Caco-2 (cell line): ENCODE results near the gene KLHL18. TPM values are rescaled to one million over a fixed set of nuclear protein-coding genes. Genes with fewer than 3 reads are reported as not detected.
"Not testable (repeated sequence)": the region's sequence is repeated elsewhere in the genome, so short reads cannot be mapped to it uniquely, and the experiment has no call there.

Experiments used
- BruUV-seq: library from RNA; stranded (reverse); fragments of 400-500 nt; replicated peaks from 2 replicates; lab custom pipeline; 2021; lab: Mats Ljungman, UMichigan
- CTCF ChIA-PET: fragments of 300-600 bp; sonication (Branson Sonifier 250); formaldehyde crosslinking; loops from one replicate; lab custom pipeline; 2022; ENCODE audit warnings: antibody characterized with exemption; lab: Charles Lee
- POLR2A ChIA-PET: fragments of 300-600 bp; sonication (Branson Sonifier 250); formaldehyde crosslinking; loops from one replicate; lab custom pipeline; 2022; ENCODE audit warnings: antibody characterized with exemption; lab: Charles Lee
- DNase-seq, 2 experiments: peaks; one replicate each; pipeline versions ENCODE4 v3.0.0 to v3.0.0-alpha.2; 2020 to 2022
- H3K27me3 ChIP-seq: replicated peaks from 2 replicates; pipeline ENCODE4 v1.6.0; 2011; ENCODE audit warnings: low read length; ENCODE audit not compliant: control insufficient read depth, insufficient read depth
- H3K36me3 ChIP-seq: 2 replicates; pipeline ENCODE4 v1.5.1; 2011; ENCODE audit warnings: low read length; ENCODE audit not compliant: control insufficient read depth, insufficient read depth
- H3K4me1 ChIP-seq: fragments of 250-450 bp; sonication (Bioruptor Pico); 2 replicates; pipeline ENCODE4 v1.5.1; 2020; ENCODE audit warnings: mild to moderate bottlenecking
- H3K4me3 ChIP-seq: 2 replicates; pipeline ENCODE4 v1.5.1; 2011; ENCODE audit warnings: low read depth, mild to moderate bottlenecking, control low read depth, low read length
- H3K9me3 ChIP-seq: fragments of 250-450 bp; sonication (Bioruptor Pico); 2 replicates; pipeline ENCODE4 v1.5.1; 2020; ENCODE audit warnings: mild to moderate bottlenecking, moderate library complexity
- H3K27ac Mint-ChIP-seq: one replicate; pipeline ENCODE4 v1.8.0; 2022; ENCODE audit warnings: mixed read lengths; ENCODE audit not compliant: unreplicated experiment
- H3K27me3 Mint-ChIP-seq: one replicate; pipeline ENCODE4 v1.8.0; 2022; ENCODE audit warnings: mixed read lengths; ENCODE audit not compliant: insufficient read depth, unreplicated experiment
- H3K36me3 Mint-ChIP-seq: one replicate; pipeline ENCODE4 v1.8.0; 2022; ENCODE audit warnings: mild to moderate bottlenecking, mixed read lengths; ENCODE audit not compliant: insufficient read depth, unreplicated experiment
- H3K4me1 Mint-ChIP-seq: one replicate; pipeline ENCODE4 v1.8.0; 2022; ENCODE audit warnings: low read depth, mixed read lengths; ENCODE audit not compliant: unreplicated experiment
- H3K4me3 Mint-ChIP-seq: one replicate; pipeline ENCODE4 v1.8.0; 2022; ENCODE audit warnings: mild to moderate bottlenecking, moderate library complexity, mixed read lengths; ENCODE audit not compliant: unreplicated experiment
- H3K9me3 Mint-ChIP-seq: one replicate; pipeline ENCODE4 v1.8.0; 2022; ENCODE audit warnings: mixed read lengths; ENCODE audit not compliant: unreplicated experiment
- intact Hi-C: fragments of 100-400 bp; cut with micrococcal nuclease; formaldehyde crosslinking; loops from one replicate; pipeline ENCODE4 v1.10.0; 2022; ENCODE audit not compliant: unreplicated experiment
- total RNA-seq: library from RNA; stranded (reverse); gene quantifications from 2 replicates; pipeline ENCODE4 v1.2.3, GENCODE V29; 2022
- TF ChIP-seq, protein P1 (sequence below), 2 experiments: fragments of 200-600 bp in 1 of 2; IDR thresholded peaks; 1 replicate in 1 of 2; 2 replicates in 1 of 2; pipeline versions ENCODE4 v1.5.1 to v1.8.0; 2011 to 2022; ENCODE audit warnings: antibody characterized with exemption in 1 of 2, control low read depth in 1 of 2, inconsistent platforms in 1 of 2, low read depth in 1 of 2, low read length in 1 of 2, mild to moderate bottlenecking in 1 of 2, moderate library complexity in 1 of 2; ENCODE audit not compliant: insufficient read depth in 1 of 2, severe bottlenecking in 1 of 2, unreplicated experiment in 1 of 2

The KLHL18 gene
- total RNA-seq, 1 experiment from 2014 or later, result 29.5 TPM

DNA sequence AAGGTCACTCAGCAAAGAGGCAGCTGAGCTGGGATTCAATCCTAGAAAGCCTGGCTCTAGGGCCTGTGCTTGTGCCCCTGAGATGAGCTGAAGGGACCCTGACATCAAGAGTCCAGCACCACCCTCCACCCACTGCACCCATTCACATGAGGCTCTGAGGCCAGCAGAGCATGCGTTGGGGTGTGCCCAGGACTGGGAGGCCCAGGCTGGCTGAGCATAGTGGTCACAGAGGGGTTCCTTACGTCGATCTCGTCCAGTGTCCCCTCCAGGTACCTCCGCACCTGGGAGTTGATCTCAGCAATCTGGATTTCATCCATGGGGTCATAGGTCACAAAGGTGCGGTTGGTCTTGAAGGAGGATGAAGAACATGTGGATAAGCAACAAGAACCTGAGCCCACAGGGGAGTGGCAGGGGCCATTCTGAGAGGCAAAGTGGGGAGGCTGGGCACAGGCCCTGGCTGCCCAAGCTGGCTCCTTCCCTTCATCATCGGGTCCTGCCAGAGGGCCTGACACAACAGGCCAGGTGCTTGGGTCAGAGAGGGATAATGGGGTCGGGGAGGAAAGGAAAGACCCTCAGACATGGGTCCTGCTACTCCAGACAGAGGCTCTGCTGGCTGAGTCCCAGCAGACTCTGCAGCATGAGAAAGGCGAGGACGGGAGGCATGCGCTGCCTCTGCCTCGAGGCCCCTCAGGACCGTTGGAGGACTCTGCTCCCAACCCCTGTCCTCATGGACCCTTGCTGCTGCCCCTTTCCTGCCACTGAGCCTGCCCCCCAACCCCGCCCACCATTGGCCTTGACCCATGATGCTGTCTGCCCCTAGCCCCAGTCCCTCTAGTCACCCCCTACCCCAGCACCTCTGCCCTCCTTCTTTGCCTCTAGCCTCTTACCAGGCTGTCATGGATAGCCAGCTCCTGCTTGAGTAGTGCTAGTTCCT is 35.3 kb upstream of the KLHL18 start:
- CTCF ChIA-PET, result no interaction called here
- intact Hi-C loops, result no loop called here
- no peaks in the 10 kb centered on the region for H3K4me1 ChIP-seq
- DNase-seq, result no peak
- POLR2A ChIA-PET, result no interaction called here
- H3K36me3 ChIP-seq, result no peaks in the 10 kb centered on the region
- no peaks in the 10 kb centered on the region for H3K36me3 Mint-ChIP-seq
- H3K4me3 ChIP-seq, result no peak overlapping the region
- TF ChIP-seq, protein P1, sequence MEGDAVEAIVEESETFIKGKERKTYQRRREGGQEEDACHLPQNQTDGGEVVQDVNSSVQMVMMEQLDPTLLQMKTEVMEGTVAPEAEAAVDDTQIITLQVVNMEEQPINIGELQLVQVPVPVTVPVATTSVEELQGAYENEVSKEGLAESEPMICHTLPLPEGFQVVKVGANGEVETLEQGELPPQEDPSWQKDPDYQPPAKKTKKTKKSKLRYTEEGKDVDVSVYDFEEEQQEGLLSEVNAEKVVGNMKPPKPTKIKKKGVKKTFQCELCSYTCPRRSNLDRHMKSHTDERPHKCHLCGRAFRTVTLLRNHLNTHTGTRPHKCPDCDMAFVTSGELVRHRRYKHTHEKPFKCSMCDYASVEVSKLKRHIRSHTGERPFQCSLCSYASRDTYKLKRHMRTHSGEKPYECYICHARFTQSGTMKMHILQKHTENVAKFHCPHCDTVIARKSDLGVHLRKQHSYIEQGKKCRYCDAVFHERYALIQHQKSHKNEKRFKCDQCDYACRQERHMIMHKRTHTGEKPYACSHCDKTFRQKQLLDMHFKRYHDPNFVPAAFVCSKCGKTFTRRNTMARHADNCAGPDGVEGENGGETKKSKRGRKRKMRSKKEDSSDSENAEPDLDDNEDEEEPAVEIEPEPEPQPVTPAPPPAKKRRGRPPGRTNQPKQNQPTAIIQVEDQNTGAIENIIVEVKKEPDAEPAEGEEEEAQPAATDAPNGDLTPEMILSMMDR (IDR thresholded peaks at IDR 0.05; ENCODE audit: insufficient read depth in 1 of 2, low read depth in 1 of 2, low read length in 1 of 2, severe bottlenecking in 1 of 2, unreplicated experiment in 1 of 2), result no peak
- no peak overlapping the region for H3K27ac Mint-ChIP-seq
- H3K27me3 ChIP-seq, result no peaks in the 10 kb centered on the region
- no peaks in the 10 kb centered on the region for H3K27me3 Mint-ChIP-seq
- no TSS peak for BruUV-seq
- H3K9me3 Mint-ChIP-seq, result no peaks in the 10 kb centered on the region
- H3K4me1 Mint-ChIP-seq, result no peaks in the 10 kb centered on the region
- no peaks in the 10 kb centered on the region for H3K9me3 ChIP-seq
- H3K4me3 Mint-ChIP-seq, result no peak overlapping the region

DNA sequence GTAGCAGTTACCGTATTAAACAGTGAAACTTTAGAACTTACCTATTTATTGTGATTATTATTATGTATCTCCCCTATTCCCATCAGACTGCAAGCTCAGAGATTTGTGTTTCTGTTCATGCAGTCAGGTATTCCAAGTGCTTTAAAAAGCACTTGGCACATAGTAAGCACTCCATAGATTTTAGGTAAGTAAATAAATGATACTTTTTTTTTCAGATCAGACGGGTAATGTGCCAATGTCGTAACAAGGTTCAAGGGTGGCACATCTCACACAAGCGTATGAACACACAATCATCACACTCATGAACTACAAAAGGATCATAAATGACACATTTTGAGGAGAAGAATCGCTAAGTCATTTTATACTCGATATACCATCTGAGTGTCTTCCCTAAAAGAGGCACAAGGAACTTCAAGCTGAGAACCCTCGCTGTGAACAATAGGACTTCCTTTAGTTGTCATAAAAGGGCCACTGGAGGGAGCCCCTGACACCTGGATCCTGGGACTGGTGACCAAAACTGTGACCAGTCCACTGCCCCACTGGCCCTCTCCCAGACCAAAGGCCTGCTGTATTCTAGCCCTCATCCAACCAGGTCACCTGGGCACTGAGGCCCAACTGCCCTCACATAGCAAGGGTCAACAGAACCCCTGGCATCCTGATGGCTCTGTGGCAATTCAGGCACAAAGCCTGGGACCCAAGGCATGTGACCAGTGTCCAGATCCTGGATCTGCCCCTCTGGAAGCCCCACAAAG is 32.3 kb upstream of the KLHL18 start:
- no peak overlapping the region for H3K4me3 Mint-ChIP-seq
- Histone ChIP-seq H3K36me3 (no peaks in the 10 kb centered on the region), H3K4me3 (no peak overlapping the region), H3K9me3 (no peaks in the 10 kb centered on the region), H3K27me3 (no peaks in the 10 kb centered on the region), H3K4me1 (no peaks in the 10 kb centered on the region)
- H3K27ac Mint-ChIP-seq, result no peak overlapping the region
- no peaks in the 10 kb centered on the region for H3K27me3 Mint-ChIP-seq
- peak; percentile 62 for DNase-seq
- no peaks in the 10 kb centered on the region for H3K9me3 Mint-ChIP-seq
- ChIA-PET CTCF (interaction anchor here (0.9 to 1.8 kb wide), 4 partner anchors 11 to 130 kb away, joined by 3 to 11 read pairs (median 5); partner anchors contain the start of gene PTPN23), POLR2A (no interaction called here)
- TF ChIP-seq, protein P1 (IDR thresholded peaks at IDR 0.05; ENCODE audit: insufficient read depth in 1 of 2, low read depth in 1 of 2, low read length in 1 of 2, severe bottlenecking in 1 of 2, unreplicated experiment in 1 of 2), result peak; percentile 52 to 56
- no peaks in the 10 kb centered on the region for H3K36me3 Mint-ChIP-seq
- no TSS peak for BruUV-seq
- intact Hi-C loops, result loop anchor here (1.0 to 2.0 kb wide), 3 partner anchors 32 to 120 kb away; partner anchors contain the start of genes KIF9 and KLHL18
- H3K4me1 Mint-ChIP-seq, result no peaks in the 10 kb centered on the region

DNA sequence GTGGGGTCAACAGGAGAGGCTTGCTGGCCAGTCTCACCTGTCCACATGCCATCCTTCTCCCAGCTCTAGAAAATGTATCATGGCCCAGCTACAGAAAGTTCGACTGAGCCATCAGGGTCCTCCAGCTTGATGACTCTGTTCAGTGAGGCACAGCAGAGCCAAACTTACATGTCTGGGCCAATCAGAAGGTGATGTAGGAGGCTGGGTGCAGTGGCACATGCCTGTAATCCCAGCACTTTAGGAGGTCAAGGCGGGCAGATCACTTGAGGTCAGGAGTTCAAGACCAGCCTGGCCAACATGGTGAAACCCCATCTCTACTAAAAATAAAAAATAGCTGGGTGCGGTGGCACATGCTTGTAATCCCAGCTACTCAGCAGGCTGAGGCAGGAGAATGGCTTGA is 31.7 kb upstream of the KLHL18 start:
- H3K4me1 ChIP-seq, H3K27me3 ChIP-seq, H3K4me3 Mint-ChIP-seq, H3K9me3 ChIP-seq, H3K27me3 Mint-ChIP-seq, H3K9me3 Mint-ChIP-seq, POLR2A ChIA-PET, H3K4me1 Mint-ChIP-seq, H3K4me3 ChIP-seq, H3K27ac Mint-ChIP-seq, H3K36me3 ChIP-seq, BruUV-seq, H3K36me3 Mint-ChIP-seq, DNase-seq: not testable (repeated sequence)
- intact Hi-C loops, result loop anchor here (2.0 kb wide), 2 partner anchors 32 to 120 kb away; partner anchors contain the start of genes KIF9 and KLHL18
- CTCF ChIA-PET, result interaction anchor here (0.9 to 1.8 kb wide), 4 partner anchors 11 to 130 kb away, joined by 3 to 11 read pairs (median 5); partner anchors contain the start of gene PTPN23
